Measurements from ENCODE around the gene PSMA2.

PSMA2 gene

DNA sequence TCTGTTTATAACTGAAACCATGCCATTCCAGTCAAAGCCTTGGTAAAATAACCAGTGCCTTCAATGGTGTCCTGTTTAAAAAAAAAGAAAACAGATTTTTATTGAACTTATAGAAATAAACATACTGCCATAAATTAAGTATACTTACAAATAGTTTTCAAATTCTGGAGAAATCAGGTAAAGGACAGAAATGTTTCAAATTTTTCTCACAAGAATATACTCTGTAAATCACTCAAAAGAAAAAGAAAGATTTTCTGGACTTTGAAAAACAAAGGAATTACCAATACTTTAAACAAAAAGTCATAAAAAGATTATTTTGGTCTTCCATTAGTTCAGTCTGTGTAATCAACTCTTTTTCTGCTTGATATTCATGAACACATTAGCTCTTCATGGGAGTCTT, 24.1 kb upstream of the PSMA2 start:
- peaks cover 9% of the 10 kb centered on the region for H3K9me3 Mint-ChIP-seq
- no peak overlapping the region for H3K27ac Mint-ChIP-seq
- intact Hi-C loops (cut with micrococcal nuclease) = no loop called here

DNA sequence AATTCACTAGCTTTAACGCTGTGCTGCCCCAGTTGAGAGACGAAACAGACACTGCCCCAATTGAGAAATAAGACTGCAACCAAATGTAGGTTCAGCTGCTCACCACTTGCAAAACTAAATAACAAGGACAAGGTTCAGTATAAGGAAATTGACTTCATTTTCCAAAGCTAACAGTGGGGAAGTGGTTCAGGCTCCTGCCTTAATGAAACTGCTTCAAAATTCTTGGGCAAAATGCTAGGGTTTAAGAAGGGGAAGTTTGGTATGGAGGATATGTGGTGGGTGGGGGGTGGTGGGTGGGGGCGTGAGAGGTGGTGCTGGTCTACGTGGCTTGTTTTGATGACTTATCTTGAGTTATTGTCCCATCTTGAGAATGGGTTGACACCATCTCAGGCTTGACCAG, 22.0 kb upstream of the PSMA2 start:
- no peaks in the 10 kb centered on the region for H3K4me1 Mint-ChIP-seq (ENCODE audit: low read depth)
- no peak overlapping the region for H3K4me3 Mint-ChIP-seq
- H3K9me3 Mint-ChIP-seq = peaks cover 9% of the 10 kb centered on the region
- H3K27me3 Mint-ChIP-seq = no peaks in the 10 kb centered on the region
- H3K36me3 Mint-ChIP-seq (ENCODE audit: low read depth) = no peaks in the 10 kb centered on the region
- H3K27ac Mint-ChIP-seq = no peak overlapping the region
- intact Hi-C loops (cut with micrococcal nuclease) = no loop called here

More for the DNA sequence above, 24.1 kb upstream of the PSMA2 start:
- Mint-ChIP-seq H3K4me1 (ENCODE audit: low read depth) (no peaks in the 10 kb centered on the region), H3K27me3 (peaks cover under 1% of the 10 kb centered on the region), H3K4me3 (no peak overlapping the region), H3K36me3 (ENCODE audit: low read depth) (no peaks in the 10 kb centered on the region)

DNA sequence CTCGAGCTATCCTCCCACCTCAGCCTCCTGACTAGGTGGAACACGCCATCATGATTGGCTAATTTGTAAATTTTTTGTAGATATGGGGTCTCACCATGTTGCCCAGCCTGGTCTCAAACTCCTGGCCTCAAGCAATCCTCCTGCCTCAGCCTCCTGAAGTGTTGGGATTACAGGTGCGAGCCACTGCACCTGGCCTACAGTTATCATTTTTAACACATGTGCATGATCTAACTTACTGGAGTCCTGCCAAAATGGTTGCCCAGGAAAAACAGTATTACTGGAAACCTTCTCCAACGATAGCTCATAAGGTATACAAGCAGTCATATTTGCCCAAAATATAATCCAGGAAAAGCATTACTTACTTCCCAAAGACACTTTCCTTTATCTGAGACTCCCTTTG, 20.4 kb upstream of the PSMA2 start:
- H3K36me3 Mint-ChIP-seq (ENCODE audit: low read depth) = no peaks in the 10 kb centered on the region
- H3K4me3 Mint-ChIP-seq = no peak overlapping the region
- no peaks in the 10 kb centered on the region for H3K27me3 Mint-ChIP-seq
- intact Hi-C loops (cut with micrococcal nuclease) = no loop called here
- peaks cover 6% of the 10 kb centered on the region for H3K9me3 Mint-ChIP-seq
- no peak overlapping the region for H3K27ac Mint-ChIP-seq
- no peaks in the 10 kb centered on the region for H3K4me1 Mint-ChIP-seq (ENCODE audit: low read depth)

DNA sequence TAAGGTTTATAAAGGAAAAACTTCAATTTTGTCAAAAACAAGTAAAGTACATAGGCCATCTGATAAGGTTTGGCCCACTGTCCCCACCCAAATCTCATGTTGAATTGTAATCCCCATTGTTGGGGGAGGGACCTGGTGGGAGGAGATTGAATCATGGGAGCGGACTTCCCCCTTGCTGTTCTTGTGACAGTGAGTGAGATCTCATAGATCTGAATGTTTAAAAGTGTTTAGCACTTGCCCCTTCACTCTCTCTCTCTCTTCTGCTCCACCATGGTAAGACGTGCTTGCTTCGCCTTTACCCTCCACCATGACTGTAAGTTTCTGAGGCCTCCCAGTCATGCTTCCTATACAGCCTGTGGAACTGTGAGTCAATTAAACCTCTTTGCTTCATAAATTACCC, 18.4 kb upstream of the PSMA2 start:
- intact Hi-C loops (cut with micrococcal nuclease) = no loop called here
- no peaks in the 10 kb centered on the region for H3K9me3 Mint-ChIP-seq
- H3K27ac Mint-ChIP-seq = no peak overlapping the region
- H3K4me1 Mint-ChIP-seq (ENCODE audit: low read depth) = peaks cover 7% of the 10 kb centered on the region
- H3K36me3 Mint-ChIP-seq (ENCODE audit: low read depth) = no peaks in the 10 kb centered on the region
- H3K4me3 Mint-ChIP-seq = no peak overlapping the region
- H3K27me3 Mint-ChIP-seq = no peaks in the 10 kb centered on the region

DNA sequence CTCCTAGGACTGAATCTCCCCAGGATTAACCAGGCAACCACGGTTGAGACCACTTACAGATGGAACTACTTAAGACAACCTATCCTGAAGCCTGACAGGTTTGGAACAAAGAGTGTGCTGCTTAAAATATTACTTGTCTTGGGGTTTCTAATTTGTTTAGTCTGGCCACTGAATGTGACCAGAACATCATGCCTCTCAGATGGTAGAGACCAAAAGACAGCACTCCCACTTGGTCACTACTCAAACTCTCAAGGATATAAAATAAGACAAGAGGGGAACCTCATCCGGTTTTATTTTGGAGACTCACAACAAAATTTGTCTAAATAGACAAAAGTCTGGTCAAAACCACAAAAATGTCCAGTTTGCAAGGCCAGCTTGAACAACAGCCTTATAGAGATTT, 15.5 kb upstream of the PSMA2 start:
- no peaks in the 10 kb centered on the region for H3K9me3 Mint-ChIP-seq
- H3K4me1 Mint-ChIP-seq (ENCODE audit: low read depth) = peaks cover 7% of the 10 kb centered on the region
- H3K27ac Mint-ChIP-seq = no peak overlapping the region
- no peaks in the 10 kb centered on the region for H3K36me3 Mint-ChIP-seq (ENCODE audit: low read depth)
- intact Hi-C loops (cut with micrococcal nuclease) = loop anchor here (10.0 kb wide), 1 partner anchor 757 kb away; no protein-coding TSS in a partner anchor
- no peaks in the 10 kb centered on the region for H3K27me3 Mint-ChIP-seq
- no peak overlapping the region for H3K4me3 Mint-ChIP-seq

DNA sequence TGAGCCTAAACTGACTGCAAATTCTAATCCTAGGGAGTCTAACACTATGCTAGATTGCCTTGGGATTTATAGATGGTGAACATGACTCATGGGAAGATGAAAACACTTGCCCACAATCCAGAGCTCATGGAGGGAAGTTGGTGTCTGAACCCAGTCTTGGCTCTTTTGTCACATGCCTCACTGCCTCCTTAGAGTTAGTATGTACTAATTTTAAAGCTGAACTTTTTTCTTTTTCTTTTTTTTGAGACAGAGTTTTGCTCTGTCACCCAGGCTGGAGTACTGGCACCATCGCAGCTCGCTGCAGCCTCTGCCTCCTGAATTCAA, 14.6 kb upstream of the PSMA2 start:
- H3K4me3 Mint-ChIP-seq = no peak overlapping the region
- intact Hi-C loops (cut with micrococcal nuclease) = loop anchor here (10.0 kb wide), 1 partner anchor 758 kb away; no protein-coding TSS in a partner anchor
- no peaks in the 10 kb centered on the region for H3K9me3 Mint-ChIP-seq
- no peaks in the 10 kb centered on the region for H3K27me3 Mint-ChIP-seq
- no peak overlapping the region for H3K27ac Mint-ChIP-seq
- peaks cover 7% of the 10 kb centered on the region for H3K4me1 Mint-ChIP-seq (ENCODE audit: low read depth)
- no peaks in the 10 kb centered on the region for H3K36me3 Mint-ChIP-seq (ENCODE audit: low read depth)

DNA sequence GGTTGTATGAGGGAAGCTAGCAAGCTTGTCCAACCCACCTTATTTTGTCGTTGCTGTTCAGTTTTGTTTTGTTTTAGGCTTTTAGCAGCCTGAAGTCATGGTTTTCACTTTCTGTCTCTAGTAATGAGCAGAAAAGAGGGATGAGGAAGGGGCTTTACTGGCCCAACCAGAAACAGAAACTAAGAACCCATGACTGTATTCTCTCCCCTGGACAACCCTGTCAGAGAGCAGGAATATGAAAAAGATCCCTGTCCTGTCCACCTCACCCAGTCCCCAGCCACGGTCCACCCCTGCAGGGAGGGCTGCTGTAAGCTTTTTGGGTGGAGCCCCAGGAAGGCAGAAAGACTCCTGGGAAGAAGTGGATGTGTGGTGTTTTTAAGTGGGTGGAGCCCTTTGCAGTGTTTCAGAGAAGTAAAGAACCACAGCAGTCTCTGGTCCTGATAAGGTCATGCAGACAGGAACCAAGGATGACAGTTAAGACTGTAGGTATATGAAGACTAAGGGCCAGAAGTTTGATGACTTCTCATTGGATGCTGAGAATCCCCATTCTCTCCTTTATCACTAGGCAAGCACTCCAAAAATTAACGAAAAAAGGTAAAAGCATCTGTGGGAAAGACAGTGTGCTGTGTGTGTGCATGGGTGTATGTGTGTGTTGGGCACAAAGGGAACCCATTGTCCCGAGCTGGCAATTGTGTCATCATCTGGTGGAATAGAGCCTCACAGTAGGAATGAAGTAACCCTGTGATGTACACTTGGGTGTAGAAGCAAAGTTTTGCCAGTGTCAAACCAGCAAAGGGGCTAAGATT, 14.1 kb upstream of the PSMA2 start:
- Mint-ChIP-seq H3K4me1 (ENCODE audit: low read depth) (peaks cover 7% of the 10 kb centered on the region), H3K4me3 (peak overlapping the region; percentile 46), H3K9me3 (no peaks in the 10 kb centered on the region), H3K27me3 (no peaks in the 10 kb centered on the region), H3K27ac (no peak overlapping the region), H3K36me3 (ENCODE audit: low read depth) (no peaks in the 10 kb centered on the region)
- intact Hi-C loops (cut with micrococcal nuclease) = loop anchor here (10.0 kb wide), 1 partner anchor 759 kb away; no protein-coding TSS in a partner anchor

DNA sequence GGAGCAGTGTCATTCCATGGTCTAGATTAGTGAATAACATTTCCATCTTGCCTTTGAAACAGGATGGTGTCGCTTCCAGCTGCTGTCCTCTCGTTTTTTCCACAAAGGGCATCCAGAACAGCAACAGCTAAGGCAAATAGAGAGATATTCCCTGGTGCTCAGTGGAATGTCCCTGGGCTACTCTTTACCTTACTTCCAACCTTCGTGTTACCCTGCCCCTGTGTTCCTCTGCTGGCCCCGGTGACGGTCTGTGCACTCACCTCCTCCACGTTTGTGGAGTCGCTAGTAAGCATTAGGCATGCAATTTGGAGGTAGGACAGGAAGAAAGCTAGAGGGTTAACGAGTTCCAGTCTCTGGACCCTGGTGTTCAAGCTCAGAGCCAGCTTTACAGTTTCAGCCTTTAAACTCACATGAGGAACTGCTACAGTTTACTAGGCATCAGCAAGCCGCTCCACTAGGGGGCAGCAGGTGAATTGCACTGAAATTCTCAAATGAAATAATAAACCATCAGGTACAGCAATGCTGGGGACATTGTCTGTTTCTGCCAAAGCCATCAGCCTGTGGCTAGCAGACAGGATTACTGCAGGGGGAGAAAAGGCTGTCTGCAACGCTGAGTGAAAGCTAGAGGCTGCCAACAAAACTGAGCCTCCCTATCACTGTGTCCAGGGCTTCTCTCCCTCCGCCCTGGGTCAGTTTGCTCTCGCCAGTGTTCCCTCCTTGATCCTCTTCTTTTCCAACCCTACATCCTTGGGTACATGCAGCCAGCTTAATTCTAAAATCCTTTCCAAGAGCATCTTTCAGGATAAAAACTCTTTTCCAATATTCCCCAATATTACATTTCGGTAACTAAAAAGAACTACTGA, 9.2 kb upstream of the PSMA2 start:
- H3K4me1 Mint-ChIP-seq (ENCODE audit: low read depth) = peaks cover 6% of the 10 kb centered on the region
- H3K9me3 Mint-ChIP-seq = no peaks in the 10 kb centered on the region
- H3K4me3 Mint-ChIP-seq = no peak overlapping the region
- no peaks in the 10 kb centered on the region for H3K27me3 Mint-ChIP-seq
- intact Hi-C loops (cut with micrococcal nuclease) = loop anchor here (1.0 to 10.0 kb wide), 3 partner anchors 320 to 764 kb away; no protein-coding TSS in a partner anchor
- no peak overlapping the region for H3K27ac Mint-ChIP-seq
- peaks cover 24% of the 10 kb centered on the region for H3K36me3 Mint-ChIP-seq (ENCODE audit: low read depth)

DNA sequence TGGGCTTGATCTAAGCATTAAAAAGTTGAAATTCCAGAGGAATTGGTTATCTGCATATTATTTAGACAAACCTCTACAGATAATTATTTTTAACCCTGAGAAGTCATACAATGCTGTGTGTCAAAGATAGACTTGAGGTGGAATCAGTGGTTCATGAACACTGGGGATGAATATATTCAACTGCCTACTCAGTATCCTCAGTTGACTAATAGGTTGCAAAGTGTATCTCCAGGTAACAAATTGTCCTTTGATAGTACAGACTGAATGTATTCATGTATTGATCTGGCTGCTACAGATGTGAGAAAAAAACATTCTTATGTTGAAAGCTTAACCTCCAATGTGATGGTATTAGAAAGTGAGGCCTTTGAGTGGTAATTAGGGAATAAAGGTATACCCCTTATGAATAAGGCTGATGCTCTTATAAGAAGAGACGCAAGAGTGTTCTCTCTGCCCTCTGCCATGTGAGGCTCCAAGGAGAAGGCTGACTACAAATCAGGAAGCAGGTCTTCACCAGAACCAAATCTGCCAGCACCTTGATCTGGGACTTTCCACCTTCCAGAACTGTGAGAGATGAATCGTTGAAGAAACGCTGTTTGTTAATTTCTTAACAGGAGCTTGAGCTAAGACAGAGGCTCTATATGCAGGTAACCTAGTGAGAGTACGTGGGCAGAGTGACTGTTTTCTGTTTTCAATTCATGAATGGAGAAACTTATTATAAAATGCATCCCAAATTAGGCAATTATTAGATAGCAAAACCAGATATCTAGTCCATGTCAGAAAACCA, 7.7 kb upstream of the PSMA2 start:
- Mint-ChIP-seq H3K27ac (no peak overlapping the region), H3K9me3 (no peaks in the 10 kb centered on the region), H3K36me3 (ENCODE audit: low read depth) (peaks cover 37% of the 10 kb centered on the region), H3K4me3 (no peak overlapping the region), H3K27me3 (no peaks in the 10 kb centered on the region), H3K4me1 (ENCODE audit: low read depth) (no peaks in the 10 kb centered on the region)
- intact Hi-C loops (cut with micrococcal nuclease) = loop anchor here (5.0 to 10.0 kb wide), 3 partner anchors 498 to 785 kb away; partner anchors contain the start of gene COA1

DNA sequence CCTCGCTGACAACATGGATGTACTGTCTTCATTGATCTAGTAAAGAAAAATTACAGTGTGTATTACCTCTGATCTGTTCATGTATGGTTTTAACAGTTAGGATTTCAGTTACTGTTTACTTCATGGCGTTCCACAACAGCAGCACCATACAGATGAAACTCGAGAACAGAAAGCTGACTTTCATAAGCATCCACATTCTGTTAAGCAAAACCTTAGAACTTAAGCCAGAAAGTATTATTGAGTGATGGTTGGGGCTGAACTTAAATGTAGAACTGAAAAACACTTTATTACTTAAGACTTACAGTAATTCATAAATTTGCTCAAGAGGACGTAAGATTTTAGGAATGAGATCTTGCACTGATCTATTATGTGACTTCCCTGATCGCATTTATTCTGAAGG, 3.9 kb upstream of the PSMA2 start:
- intact Hi-C loops (cut with micrococcal nuclease) = loop anchor here (10.0 kb wide), 1 partner anchor 789 kb away; the partner anchor contains the start of gene COA1
- Mint-ChIP-seq H3K9me3 (no peaks in the 10 kb centered on the region), H3K27ac (no peak overlapping the region), H3K4me1 (ENCODE audit: low read depth) (peaks cover 12% of the 10 kb centered on the region), H3K36me3 (ENCODE audit: low read depth) (peaks cover 51% of the 10 kb centered on the region), H3K27me3 (no peaks in the 10 kb centered on the region), H3K4me3 (no peak overlapping the region)

DNA sequence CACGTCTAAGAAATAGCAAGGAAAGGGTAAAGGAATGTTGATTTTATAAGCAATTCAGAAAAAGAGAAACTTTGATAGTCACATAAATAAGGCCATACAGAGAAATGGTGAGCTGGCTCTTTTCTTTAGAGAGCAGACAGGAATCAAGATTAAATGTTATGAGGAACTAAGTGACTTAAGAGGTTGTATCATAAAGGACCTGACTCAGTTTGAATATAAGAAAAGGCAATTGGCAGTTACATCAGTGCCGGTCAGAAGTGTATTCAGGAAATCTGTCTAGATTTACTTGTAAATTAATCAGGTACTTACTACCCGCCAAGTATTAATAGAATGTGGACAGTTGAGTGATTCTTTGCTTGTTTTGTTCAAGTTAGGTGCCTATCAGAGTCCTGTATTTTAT, 2.3 kb upstream of the PSMA2 start:
- Mint-ChIP-seq H3K27ac (no peak overlapping the region), H3K4me3 (no peak overlapping the region), H3K36me3 (ENCODE audit: low read depth) (peaks cover 51% of the 10 kb centered on the region), H3K27me3 (no peaks in the 10 kb centered on the region), H3K4me1 (ENCODE audit: low read depth) (peaks cover 28% of the 10 kb centered on the region), H3K9me3 (no peaks in the 10 kb centered on the region)
- intact Hi-C loops (cut with micrococcal nuclease) = loop anchor here (10.0 kb wide), 1 partner anchor 791 kb away; the partner anchor contains the start of gene COA1

DNA sequence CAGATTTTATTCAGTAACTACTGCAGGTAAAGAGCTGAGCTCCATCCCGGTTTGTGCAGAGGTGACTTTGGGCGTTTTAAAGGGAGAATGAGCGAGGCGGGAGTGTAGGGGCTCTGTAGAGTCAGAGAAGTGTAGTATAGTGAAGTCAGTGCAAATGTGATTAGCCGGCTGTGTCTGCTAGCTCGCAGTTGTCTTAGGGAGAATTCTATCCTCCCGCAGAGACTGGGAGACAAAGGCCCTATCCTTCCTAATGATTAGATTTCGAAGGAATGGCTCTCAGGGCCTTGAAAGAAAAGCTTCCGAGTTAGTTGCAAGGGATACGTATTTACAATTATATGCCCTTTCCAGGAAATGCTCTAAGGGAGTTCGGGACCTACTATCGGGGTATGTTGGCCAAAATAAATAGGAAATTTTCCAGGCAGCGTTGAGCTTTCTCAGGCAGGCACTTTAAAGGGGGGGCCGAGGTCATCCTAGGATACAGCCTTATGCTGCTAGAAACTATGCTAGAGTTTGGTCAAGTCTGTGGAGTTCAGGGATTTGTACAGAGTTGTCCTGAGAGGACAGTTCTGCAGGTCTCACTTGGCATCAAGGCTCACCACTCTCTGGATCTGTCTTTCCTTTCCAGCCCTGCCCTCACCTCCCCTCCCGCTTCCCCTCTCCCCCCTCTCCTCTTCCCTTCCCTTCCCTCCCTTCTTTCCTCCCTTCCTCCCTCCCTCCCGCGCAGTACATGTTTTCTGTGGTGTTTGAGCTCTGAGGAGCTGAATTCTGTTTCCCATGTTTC, 1.0 kb upstream of the PSMA2 start:
- Mint-ChIP-seq H3K36me3 (ENCODE audit: low read depth) (peaks cover 40% of the 10 kb centered on the region), H3K4me1 (ENCODE audit: low read depth) (peaks cover 35% of the 10 kb centered on the region), H3K27me3 (no peaks in the 10 kb centered on the region), H3K9me3 (no peaks in the 10 kb centered on the region), H3K4me3 (peak overlapping the region; percentile 99), H3K27ac (peak overlapping the region; percentile 95)
- intact Hi-C loops (cut with micrococcal nuclease) = loop anchor here (1.0 to 10.0 kb wide), 2 partner anchors 21 to 792 kb away; partner anchors contain the start of genes C7orf25 and COA1

DNA sequence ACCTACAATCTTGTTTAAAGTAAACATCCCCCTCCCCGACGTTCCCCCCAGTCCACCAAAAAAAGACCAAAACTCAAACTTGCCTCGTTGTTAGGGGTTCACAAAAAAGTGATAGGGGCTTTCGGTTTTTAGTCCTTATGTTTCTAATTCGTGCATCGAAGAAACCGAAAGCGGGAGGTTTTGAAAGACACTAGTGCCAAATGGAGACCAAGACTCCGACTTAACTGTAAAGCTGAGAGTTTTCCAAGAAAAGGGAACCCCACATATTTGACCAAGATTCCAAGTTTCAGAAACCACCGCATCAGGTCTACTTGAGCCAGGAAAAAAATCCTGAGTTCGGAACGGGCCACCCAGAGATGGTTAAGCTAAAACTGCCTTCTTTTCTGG, 534 bp downstream of the PSMA2 start:
- Mint-ChIP-seq H3K4me3 (peak overlapping the region; percentile 99), H3K27me3 (no peaks in the 10 kb centered on the region), H3K27ac (peak overlapping the region; percentile 95), H3K36me3 (ENCODE audit: low read depth) (peaks cover 29% of the 10 kb centered on the region), H3K4me1 (ENCODE audit: low read depth) (peaks cover 35% of the 10 kb centered on the region), H3K9me3 (no peaks in the 10 kb centered on the region)
- intact Hi-C loops (cut with micrococcal nuclease) = loop anchor here (10.0 kb wide), 1 partner anchor 793 kb away; the partner anchor contains the start of gene COA1
